IMR-90 (cell line): ENCODE data around the gene SEC11A. TPM values are rescaled to one million over a fixed set of nuclear protein-coding genes. Genes with fewer than 3 reads are reported as not detected.
A peak's percentile ranks its signal among the peaks of the same experiment; 100 is the strongest.

Experiments used
- ATAC-seq: fragments of 200-7000 bp; cut with Tn5 transposase; 2 replicates; pipeline ENCODE4 v1.9.1; 2020; ENCODE audit warnings: low read depth, mild to moderate bottlenecking, moderate library complexity
- BruUV-seq: library from RNA; stranded (reverse); fragments of 400-500 nt; replicated peaks from 2 replicates; lab custom pipeline; 2021; lab: Mats Ljungman, UMichigan
- CTCF ChIA-PET: fragments of 300-600 bp; formaldehyde crosslinking; extraction: SDS; loops from one replicate; lab custom pipeline; 2021; ENCODE audit warnings: antibody characterized with exemption; lab: Yijun Ruan, JAX
- POLR2A ChIA-PET: fragments of 300-600 bp; sonication (Branson Sonifier 250); formaldehyde crosslinking; loops from one replicate; lab custom pipeline; 2022; ENCODE audit warnings: antibody characterized with exemption; ENCODE audit not compliant: unreplicated experiment; lab: Charles Lee
- DNase-seq: peaks from one replicate; pipeline ENCODE4 v3.0.0; 2013
- H2AFZ ChIP-seq: replicated peaks from 2 replicates; pipeline ENCODE3; 2013; ENCODE audit warnings: low read length, mild to moderate bottlenecking; ENCODE audit not compliant: poor library complexity
- H2AK5ac ChIP-seq: 2 replicates; pipeline ENCODE4 v1.6.1; 2013; ENCODE audit warnings: low read depth, low read length, inconsistent platforms
- H2AK9ac ChIP-seq: replicated peaks from 2 replicates; pipeline ENCODE3; 2013; ENCODE audit warnings: mild to moderate bottlenecking, low read depth, low read length, moderate library complexity; ENCODE audit not compliant: poor library complexity
- H2BK120ac ChIP-seq: 2 replicates; pipeline ENCODE4 v1.6.1; 2013; ENCODE audit warnings: low read depth, low read length, inconsistent platforms
- H2BK15ac ChIP-seq: 3 replicates; pipeline ENCODE4 v1.6.1; 2013; ENCODE audit warnings: low read depth, low read length, inconsistent platforms
- H2BK20ac ChIP-seq: 2 replicates; pipeline ENCODE4 v1.6.1; 2013; ENCODE audit warnings: low read depth, mild to moderate bottlenecking, inconsistent platforms, low read length, moderate library complexity
- H2BK5ac ChIP-seq: 2 replicates; pipeline ENCODE4 v1.6.1; 2013; ENCODE audit warnings: mild to moderate bottlenecking, low read depth, low read length, inconsistent platforms; ENCODE audit not compliant: poor library complexity, severe bottlenecking
- H3K14ac ChIP-seq: replicated peaks from 2 replicates; pipeline ENCODE4 v1.6.1; 2013; ENCODE audit warnings: low read depth, low read length, inconsistent platforms
- H3K18ac ChIP-seq: 2 replicates; pipeline ENCODE4 v1.6.1; 2013; ENCODE audit warnings: low read depth, low read length, control low read depth
- H3K23ac ChIP-seq: 2 replicates; pipeline ENCODE4 v1.6.1; 2013; ENCODE audit warnings: low read depth, low read length, inconsistent platforms
- H3K27ac ChIP-seq: 2 replicates; pipeline ENCODE4 v1.5.1; 2013; ENCODE audit warnings: mild to moderate bottlenecking, control low read depth, low read length; ENCODE audit not compliant: insufficient read depth
- H3K27me3 ChIP-seq: 2 replicates; pipeline ENCODE4 v1.6.1; 2013; ENCODE audit warnings: low read length; ENCODE audit not compliant: control insufficient read depth, insufficient read depth
- H3K36me3 ChIP-seq: 2 replicates; pipeline ENCODE4 v1.6.1; 2013; ENCODE audit warnings: low read length, mixed read lengths; ENCODE audit not compliant: control insufficient read depth, insufficient read depth
- H3K4ac ChIP-seq: 2 replicates; pipeline ENCODE4 v1.6.1; 2013; ENCODE audit warnings: low read depth, low read length, inconsistent platforms
- H3K4me1 ChIP-seq: 2 replicates; pipeline ENCODE4 v1.6.1; 2013; ENCODE audit warnings: low read length, mixed read lengths; ENCODE audit not compliant: control insufficient read depth, insufficient read depth
- H3K4me2 ChIP-seq: 2 replicates; pipeline ENCODE4 v1.6.1; 2013; ENCODE audit warnings: low read depth, mild to moderate bottlenecking, control low read depth, low read length, moderate library complexity
- H3K4me3 ChIP-seq: 2 replicates; pipeline ENCODE4 v1.5.1; 2013; ENCODE audit warnings: low read depth, mild to moderate bottlenecking, control low read depth, low read length, moderate library complexity; ENCODE audit not compliant: insufficient read depth
- H3K56ac ChIP-seq: 2 replicates; pipeline ENCODE4 v1.6.1; 2013; ENCODE audit warnings: low read length, inconsistent platforms; ENCODE audit not compliant: insufficient read depth; ENCODE audit errors: extremely low read depth
- H3K79me1 ChIP-seq, 2 experiments: 2 replicates each; pipeline ENCODE4 v1.6.1; 2013; ENCODE audit warnings: low read length in 2 of 2, inconsistent platforms in 1 of 2, low read depth in 1 of 2
- H3K9ac ChIP-seq: 2 replicates; pipeline ENCODE4 v1.6.1; 2013; ENCODE audit warnings: low read depth, low read length, control low read depth
- H3K9me1 ChIP-seq: 2 replicates; pipeline ENCODE4 v1.6.1; 2013; ENCODE audit warnings: low read length, inconsistent platforms; ENCODE audit not compliant: insufficient read depth
- H3K9me3 ChIP-seq: 2 replicates; pipeline ENCODE4 v1.6.1; 2013; ENCODE audit warnings: low read length; ENCODE audit not compliant: control insufficient read depth, insufficient read depth
- H4K20me1 ChIP-seq: 2 replicates; pipeline ENCODE4 v1.6.1; 2013; ENCODE audit warnings: low read length, inconsistent platforms; ENCODE audit not compliant: insufficient read depth
- H4K5ac ChIP-seq: 2 replicates; pipeline ENCODE4 v1.6.1; 2013; ENCODE audit warnings: mild to moderate bottlenecking, low read depth, low read length, control low read depth
- H4K8ac ChIP-seq, 2 experiments: 2 replicates each; pipeline ENCODE4 v1.6.1; 2013; ENCODE audit warnings: low read depth in 2 of 2, low read length in 2 of 2, control low read depth in 1 of 2, inconsistent platforms in 1 of 2
- H4K91ac ChIP-seq: 2 replicates; pipeline ENCODE4 v1.6.1; 2013; ENCODE audit warnings: low read depth, low read length, inconsistent platforms; ENCODE audit not compliant: insufficient read depth
- FOS ChIP-seq: fragments of 150-350 bp; IDR thresholded peaks from 2 replicates; pipeline ENCODE4 v1.6.1; 2016; ENCODE audit warnings: low read depth, low read length
- MAFK ChIP-seq: IDR thresholded peaks from 2 replicates; pipeline ENCODE4 v1.6.1; 2012; ENCODE audit warnings: low read depth, low read length, improper control_type of control experiment
- MAZ ChIP-seq: IDR thresholded peaks from 2 replicates; pipeline ENCODE4 v1.6.1; 2012; ENCODE audit warnings: low read depth, mild to moderate bottlenecking, low read length, improper control_type of control experiment, moderate library complexity, borderline replicate concordance
- NFE2L2 ChIP-seq: fragments of 150-350 bp; IDR thresholded peaks from 2 replicates; pipeline ENCODE4 v1.6.1; 2016; ENCODE audit warnings: low read depth, mild to moderate bottlenecking, low read length
- POLR2A ChIP-seq: IDR thresholded peaks from 2 replicates; pipeline ENCODE4 v1.6.1; 2012; ENCODE audit warnings: mild to moderate bottlenecking, low read depth, low read length
- RCOR1 ChIP-seq: IDR thresholded peaks from 2 replicates; pipeline ENCODE4 v1.6.1; 2012; ENCODE audit warnings: mild to moderate bottlenecking, low read length, improper control_type of control experiment; ENCODE audit not compliant: insufficient replicate concordance
- SMC3 ChIP-seq: fragments of 150-350 bp; IDR thresholded peaks from 2 replicates; pipeline ENCODE4 v1.6.1; 2016; ENCODE audit warnings: low read depth, mild to moderate bottlenecking, antibody characterized with exemption, low read length, moderate library complexity
- WGBS, 2 experiments: methylation state at CpG; one replicate each; pipeline versions ENCODE4 v1.1.5 to v1.1.7; 2013; ENCODE audit warnings: missing lambda C conversion rate in 2 of 2; ENCODE audit not compliant: insufficient read length in 1 of 2; ENCODE audit errors: extremely low coverage in 2 of 2; 5-methylcytosine and 5-hydroxymethylcytosine counted together
- dilution Hi-C: fragments of 300-500 bp; cut with HindIII; formaldehyde crosslinking; loops from one replicate; pipeline ENCODE4 v1.14.3; 2018; ENCODE audit warnings: low sequenced_read_pairs; ENCODE audit not compliant: unreplicated experiment
- in situ Hi-C: fragments of 300-500 bp; cut with MboI; formaldehyde crosslinking; loops from 3 replicates; pipeline ENCODE4 v1.14.3; 2019; ENCODE audit warnings: low sequenced_read_pairs, inconsistent platforms, mixed read lengths
- intact Hi-C: fragments of 100-400 bp; cut with micrococcal nuclease; formaldehyde crosslinking; loops from 2 replicates; pipeline ENCODE4 v1.10.0; 2022
- polyA plus RNA-seq, 3 experiments: library from polyadenylated mRNA; depleted of rRNA; stranded (reverse); fragments of >200 nt; gene quantifications; 2 replicates each; pipeline ENCODE4 v1.2.3, GENCODE V29; 2012; ENCODE audit warnings: low replicate concordance in 1 of 3
- total RNA-seq: library from RNA; depleted of rRNA; stranded (reverse); fragments of >200 nt; gene quantifications from 2 replicates; pipeline ENCODE4 v1.2.3, GENCODE V29; 2012
- TF ChIP-seq, protein P1 (sequence below): fragments of 150-350 bp; IDR thresholded peaks from 2 replicates; pipeline ENCODE4 v1.6.1; 2017; ENCODE audit warnings: mild to moderate bottlenecking, antibody characterized with exemption, low read length, low read depth

SEC11A gene
- total and polyA plus RNA-seq, 2 of the 4 experiments (the other 2 are of a cell fraction), result 62.4 to 108 TPM

DNA sequence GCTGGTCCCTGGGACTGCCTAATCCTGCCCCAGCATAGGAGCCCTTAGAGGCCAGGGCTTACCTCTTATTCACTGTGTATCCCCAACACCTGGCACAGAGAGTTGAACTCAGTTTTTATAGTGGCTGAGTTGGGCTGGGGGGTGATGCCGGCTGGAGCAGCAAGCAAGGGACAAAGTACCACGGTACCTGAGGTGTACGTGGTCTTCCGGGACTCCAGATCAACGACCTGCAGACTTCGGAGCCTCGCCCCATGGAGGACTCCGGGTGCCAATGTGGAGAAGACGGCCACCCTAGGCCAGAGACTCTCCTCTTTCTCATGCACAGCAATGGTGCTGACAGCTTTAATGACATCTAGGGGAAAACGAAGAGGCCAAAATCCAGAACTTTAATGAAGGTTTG, 69.9 kb downstream of the SEC11A start:
- Histone ChIP-seq H3K9me3 (no peaks in the 10 kb centered on the region), H2BK120ac (no peak overlapping the region), H2AK5ac (no peak overlapping the region), H3K9ac (no peak overlapping the region), H2BK5ac (no peak overlapping the region), H4K5ac (no peak overlapping the region), H3K4ac (no peak overlapping the region), H2AK9ac (peak overlapping the region; percentile 24), H3K23ac (no peak overlapping the region), H3K27me3 (no peaks in the 10 kb centered on the region), H2BK20ac (no peak overlapping the region), H4K8ac (no peak overlapping the region), H2BK15ac (no peak overlapping the region), H3K56ac (no peak overlapping the region), H3K18ac (no peak overlapping the region), H3K36me3 (peaks cover 70% of the 10 kb centered on the region), H4K91ac (no peak overlapping the region), H2AFZ (no peak overlapping the region), H3K9me1 (peaks cover 6% of the 10 kb centered on the region; the same call in 1 of the 2 replicates), H3K79me1 (peaks cover 16 to 32% of the 10 kb centered on the region in 2 experiments), H3K14ac (no peak overlapping the region), H3K4me1 (0 out of 2 replicates have a peak, but pooled peaks cover 2% of the 10 kb centered on the region), H3K27ac (no peak overlapping the region), H4K20me1 (peaks cover 5% of the 10 kb centered on the region; the same call in 1 of the 2 replicates), H3K4me3 (no peak overlapping the region), H3K4me2 (no peak overlapping the region)
- no peak for DNase-seq
- TF ChIP-seq FOS (no peak), MAZ (no peak), SMC3 (no peak), MAFK (no peak), NFE2L2 (no peak), POLR2A (no peak), RCOR1 (no peak)
- TF ChIP-seq, protein P1, sequence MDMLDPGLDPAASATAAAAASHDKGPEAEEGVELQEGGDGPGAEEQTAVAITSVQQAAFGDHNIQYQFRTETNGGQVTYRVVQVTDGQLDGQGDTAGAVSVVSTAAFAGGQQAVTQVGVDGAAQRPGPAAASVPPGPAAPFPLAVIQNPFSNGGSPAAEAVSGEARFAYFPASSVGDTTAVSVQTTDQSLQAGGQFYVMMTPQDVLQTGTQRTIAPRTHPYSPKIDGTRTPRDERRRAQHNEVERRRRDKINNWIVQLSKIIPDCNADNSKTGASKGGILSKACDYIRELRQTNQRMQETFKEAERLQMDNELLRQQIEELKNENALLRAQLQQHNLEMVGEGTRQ, result no peak
- in situ Hi-C loops (no loop called here), dilution Hi-C loops (no loop called here), intact Hi-C loops (no loop called here)
- POLR2A ChIA-PET, result no interaction called here
- no TSS peak for BruUV-seq
- no peak for ATAC-seq
- 100% methylated on average over 1 of the region's 10 CpGs; no CpG with 5 or more reads in 1 of the 2 experiments for WGBS, 2 experiments
- CTCF ChIA-PET, result no interaction called here
